Osteocyte (in vitro differentiated cells): Measurements from ENCODE around the gene CTIF. TPM values are rescaled to one million over a fixed set of nuclear protein-coding genes. Genes with fewer than 3 reads are reported as not detected.

Experiments
- DNase-seq: peaks from one replicate; pipeline ENCODE4 v3.0.0; 2021; ENCODE audit warnings: mixed read lengths; ENCODE audit not compliant: unreplicated experiment; ENCODE audit errors: extremely low spot score
- H3K27ac Mint-ChIP-seq: one replicate; pipeline ENCODE4 v1.8.0; 2021; ENCODE audit warnings: mild to moderate bottlenecking, mixed read lengths; ENCODE audit not compliant: unreplicated experiment
- H3K27me3 Mint-ChIP-seq: one replicate; pipeline ENCODE4 v1.8.0; 2021; ENCODE audit warnings: mixed read lengths; ENCODE audit not compliant: unreplicated experiment
- H3K36me3 Mint-ChIP-seq: one replicate; pipeline ENCODE4 v1.8.0; 2021; ENCODE audit warnings: mixed read lengths; ENCODE audit not compliant: unreplicated experiment
- H3K4me1 Mint-ChIP-seq: one replicate; pipeline ENCODE4 v1.8.0; 2021; ENCODE audit warnings: mixed read lengths; ENCODE audit not compliant: unreplicated experiment
- H3K4me3 Mint-ChIP-seq: one replicate; pipeline ENCODE4 v1.8.0; 2021; ENCODE audit warnings: mild to moderate bottlenecking, moderate library complexity, mixed read lengths; ENCODE audit not compliant: unreplicated experiment
- H3K9me3 Mint-ChIP-seq: one replicate; pipeline ENCODE4 v1.8.0; 2021; ENCODE audit warnings: mixed read lengths; ENCODE audit not compliant: unreplicated experiment
- CTCF ChIP-seq: fragments of 200-600 bp; sonication (generic); IDR thresholded peaks from 2 replicates; pipeline ENCODE4 v1.5.0; 2021; ENCODE audit warnings: antibody characterized with exemption, mild to moderate bottlenecking, moderate library complexity
- total RNA-seq: library from RNA; stranded (reverse); gene quantifications from 2 replicates; pipeline ENCODE4 v1.2.1, GENCODE V29; 2021

CTIF gene
- total RNA-seq, 1 donor from 2014 or later, result 172 TPM

- no peak overlapping the region for H3K4me3 Mint-ChIP-seq
- H3K36me3 Mint-ChIP-seq, result peaks cover 11% of the 10 kb centered on the region
- H3K27me3 Mint-ChIP-seq, result no peaks in the 10 kb centered on the region
- DNase-seq, result no peak
- peaks cover 49% of the 10 kb centered on the region for H3K4me1 Mint-ChIP-seq
- no peaks in the 10 kb centered on the region for H3K9me3 Mint-ChIP-seq
- TF ChIP-seq CTCF, result no peak
- peak overlapping the region; percentile 78 for H3K27ac Mint-ChIP-seq
Measured at GRCh38 chr18:48600046-48600445, 61.2 kb downstream of the CTIF start.

GRCh38 chr18:48600456-48601090 lies 61.7 kb downstream of the CTIF start:
- Mint-ChIP-seq H3K27ac (peak overlapping the region; percentile 78), H3K4me3 (no peak overlapping the region), H3K27me3 (no peaks in the 10 kb centered on the region), H3K4me1 (peaks cover 53% of the 10 kb centered on the region), H3K36me3 (peaks cover 13% of the 10 kb centered on the region), H3K9me3 (no peaks in the 10 kb centered on the region)
- no peak for TF ChIP-seq CTCF
- no peak for DNase-seq

- TF ChIP-seq CTCF, result no peak
- H3K9me3 Mint-ChIP-seq, result no peaks in the 10 kb centered on the region
- no peaks in the 10 kb centered on the region for H3K27me3 Mint-ChIP-seq
- peaks cover 9% of the 10 kb centered on the region for H3K36me3 Mint-ChIP-seq
- H3K4me1 Mint-ChIP-seq, result peaks cover 61% of the 10 kb centered on the region
- no peak for DNase-seq
- H3K4me3 Mint-ChIP-seq, result no peak overlapping the region
- peak overlapping the region; percentile 78 for H3K27ac Mint-ChIP-seq
Measured at GRCh38 chr18:48601343-48601742, 62.5 kb downstream of the CTIF start.

GRCh38 chr18:48602759-48603390 lies 64.0 kb downstream of the CTIF start:
- H3K4me3 Mint-ChIP-seq, result no peak overlapping the region
- H3K36me3 Mint-ChIP-seq, result peaks cover 9% of the 10 kb centered on the region
- peaks cover 67% of the 10 kb centered on the region for H3K4me1 Mint-ChIP-seq
- no peaks in the 10 kb centered on the region for H3K27me3 Mint-ChIP-seq
- TF ChIP-seq CTCF, result no peak
- H3K27ac Mint-ChIP-seq, result no peak overlapping the region
- no peaks in the 10 kb centered on the region for H3K9me3 Mint-ChIP-seq
- no peak for DNase-seq

- no peaks in the 10 kb centered on the region for H3K27me3 Mint-ChIP-seq
- H3K36me3 Mint-ChIP-seq, result peaks cover 6% of the 10 kb centered on the region
- no peak overlapping the region for H3K4me3 Mint-ChIP-seq
- H3K27ac Mint-ChIP-seq, result no peak overlapping the region
- no peaks in the 10 kb centered on the region for H3K9me3 Mint-ChIP-seq
- H3K4me1 Mint-ChIP-seq, result peaks cover 65% of the 10 kb centered on the region
- TF ChIP-seq CTCF, result no peak
- no peak for DNase-seq
Measured at GRCh38 chr18:48605408-48605845, 66.6 kb downstream of the CTIF start.
